GM12891 (cell line): ENCODE measurements around the gene ASB9.

Experiments
- DNase-seq: peaks from one replicate; pipeline ENCODE4 v3.0.0; 2011; ENCODE audit warnings: low spot score; ENCODE audit not compliant: insufficient read length
- FAIRE-seq: peaks from 2 replicates; lab custom pipeline; 2011; peaks lifted over from hg19 to GRCh38; lab: Jason Lieb, UNC
- PAX5 ChIP-seq: IDR thresholded peaks from 2 replicates; pipeline ENCODE4 v1.6.1; 2011; ENCODE audit warnings: low read length, moderate library complexity, mild to moderate bottlenecking; ENCODE audit not compliant: insufficient read depth, severe bottlenecking
- POLR2A ChIP-seq: IDR thresholded peaks from 2 replicates; pipeline ENCODE4 v1.6.1; 2011; ENCODE audit warnings: low read depth, low read length, control low read depth
- POLR2AphosphoS5 ChIP-seq: IDR thresholded peaks from 2 replicates; pipeline ENCODE4 v1.6.1; 2011; ENCODE audit warnings: low read depth, low read length, control low read depth
- POU2F2 ChIP-seq: IDR thresholded peaks from 2 replicates; pipeline ENCODE4 v1.6.1; 2011; ENCODE audit warnings: low read depth, mild to moderate bottlenecking, control low read depth, low read length, moderate library complexity
- SPI1 ChIP-seq: IDR thresholded peaks from 2 replicates; pipeline ENCODE4 v1.6.1; 2011; ENCODE audit warnings: low read depth, low read length, control low read depth
- TAF1 ChIP-seq: IDR thresholded peaks from 2 replicates; pipeline ENCODE4 v1.6.1; 2011; ENCODE audit warnings: low read depth, low read length, control low read depth

ASB9 gene

GRCh38 chrX:15194146-15194545, 75.7 kb downstream of the ASB9 start:
- no peak for DNase-seq
- no peak for TF ChIP-seq POU2F2
- no peak for TF ChIP-seq TAF1
- no peak for TF ChIP-seq POLR2A
- no peak for TF ChIP-seq POLR2AphosphoS5
- TF ChIP-seq SPI1 = no peak
- TF ChIP-seq PAX5 = no peak
- no peak for FAIRE-seq
